ENCODE data around the gene RELN. TPM values are rescaled to one million over a fixed set of nuclear protein-coding genes. Genes with fewer than 3 reads are reported as not detected.

Gene RELN
- total and polyA plus RNA-seq, 2 donors from 2014 or later: 0.95 to 5.4 TPM

DNA sequence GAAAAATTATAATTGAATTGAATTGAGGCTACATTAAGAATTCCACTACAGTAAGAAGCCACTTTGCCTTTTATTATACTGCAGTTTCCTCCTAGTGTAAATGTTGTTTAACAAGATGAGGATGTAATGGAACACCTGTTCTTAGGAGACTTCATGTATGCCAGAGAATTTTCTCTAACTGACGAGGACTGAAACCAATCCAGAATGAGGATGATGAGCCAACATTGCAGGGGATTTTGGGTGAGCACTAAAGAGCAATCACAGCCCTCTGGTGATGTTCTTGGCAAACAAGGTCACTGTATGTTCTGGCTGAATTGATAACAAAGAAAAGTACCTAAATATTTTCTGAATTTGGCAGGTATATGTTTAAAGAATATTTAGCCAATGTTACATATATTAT, 60.9 kb downstream of the RELN start:
- H3K27me3 ChIP-seq (ENCODE audit: control insufficient read depth, insufficient read depth, low read length): no peaks in the 10 kb centered on the region
- no peak for DNase-seq
- H3K36me3 ChIP-seq (ENCODE audit: control insufficient read depth in 2 of 3, insufficient read depth in 3 of 3, low read length in 3 of 3): no peaks in the 10 kb centered on the region
- FAIRE-seq: no peak
- H3K9ac ChIP-seq (ENCODE audit: low read length in 3 of 3): no peak overlapping the region
- intact Hi-C loops (cut with DNase I): no loop called here
- no peak overlapping the region for H3K4me3 ChIP-seq (ENCODE audit: low read length in 3 of 3)
- TF ChIP-seq, protein P1, sequence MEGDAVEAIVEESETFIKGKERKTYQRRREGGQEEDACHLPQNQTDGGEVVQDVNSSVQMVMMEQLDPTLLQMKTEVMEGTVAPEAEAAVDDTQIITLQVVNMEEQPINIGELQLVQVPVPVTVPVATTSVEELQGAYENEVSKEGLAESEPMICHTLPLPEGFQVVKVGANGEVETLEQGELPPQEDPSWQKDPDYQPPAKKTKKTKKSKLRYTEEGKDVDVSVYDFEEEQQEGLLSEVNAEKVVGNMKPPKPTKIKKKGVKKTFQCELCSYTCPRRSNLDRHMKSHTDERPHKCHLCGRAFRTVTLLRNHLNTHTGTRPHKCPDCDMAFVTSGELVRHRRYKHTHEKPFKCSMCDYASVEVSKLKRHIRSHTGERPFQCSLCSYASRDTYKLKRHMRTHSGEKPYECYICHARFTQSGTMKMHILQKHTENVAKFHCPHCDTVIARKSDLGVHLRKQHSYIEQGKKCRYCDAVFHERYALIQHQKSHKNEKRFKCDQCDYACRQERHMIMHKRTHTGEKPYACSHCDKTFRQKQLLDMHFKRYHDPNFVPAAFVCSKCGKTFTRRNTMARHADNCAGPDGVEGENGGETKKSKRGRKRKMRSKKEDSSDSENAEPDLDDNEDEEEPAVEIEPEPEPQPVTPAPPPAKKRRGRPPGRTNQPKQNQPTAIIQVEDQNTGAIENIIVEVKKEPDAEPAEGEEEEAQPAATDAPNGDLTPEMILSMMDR (IDR thresholded peaks at IDR 0.05; ENCODE audit: borderline replicate concordance, extremely low read depth, insufficient read depth): no peak
- no peaks in the 10 kb centered on the region for H3K4me1 ChIP-seq (ENCODE audit: control insufficient read depth in 2 of 3, insufficient read depth in 2 of 3, low read depth in 1 of 3, low read length in 3 of 3)
- H3K9me3 ChIP-seq (ENCODE audit: control insufficient read depth in 2 of 3, insufficient read depth in 1 of 3, low read length in 3 of 3): no peaks in the 10 kb centered on the region
- no peak overlapping the region for H3K27ac ChIP-seq (ENCODE audit: low read depth in 2 of 2, low read length in 2 of 2)

DNA sequence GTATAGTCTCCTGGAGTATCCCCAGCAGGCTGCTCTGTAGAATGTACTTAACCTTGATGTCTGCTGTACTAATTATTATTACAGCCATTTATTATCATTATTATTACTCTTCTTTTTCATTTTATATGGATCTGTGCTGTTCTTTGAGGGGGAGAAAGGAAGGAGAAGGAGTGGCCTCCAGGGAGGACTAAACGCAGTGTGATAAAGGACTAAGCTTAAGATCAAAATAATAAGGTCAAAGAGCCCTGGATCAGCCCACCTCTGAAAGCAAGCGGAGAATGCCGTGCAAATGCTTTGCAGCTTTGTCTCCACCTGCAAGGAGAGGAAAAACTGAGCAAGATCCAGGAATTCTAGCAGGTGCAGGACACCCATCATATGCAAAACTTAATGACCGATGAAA, 65.3 kb downstream of the RELN start:
- no peak overlapping the region for H3K27ac ChIP-seq (ENCODE audit: low read depth in 2 of 2, low read length in 2 of 2)
- no peaks in the 10 kb centered on the region for H3K4me1 ChIP-seq (ENCODE audit: control insufficient read depth in 2 of 3, insufficient read depth in 2 of 3, low read depth in 1 of 3, low read length in 3 of 3)
- TF ChIP-seq, protein P1 (IDR thresholded peaks at IDR 0.05; ENCODE audit: borderline replicate concordance, extremely low read depth, insufficient read depth): no peak
- no peak for FAIRE-seq
- intact Hi-C loops (cut with DNase I): no loop called here
- DNase-seq: no peak
- no peak overlapping the region for H3K4me3 ChIP-seq (ENCODE audit: low read length in 3 of 3)
- H3K27me3 ChIP-seq (ENCODE audit: control insufficient read depth, insufficient read depth, low read length): no peaks in the 10 kb centered on the region
- H3K36me3 ChIP-seq (ENCODE audit: control insufficient read depth in 2 of 3, insufficient read depth in 3 of 3, low read length in 3 of 3): no peaks in the 10 kb centered on the region
- no peaks in the 10 kb centered on the region for H3K9me3 ChIP-seq (ENCODE audit: control insufficient read depth in 2 of 3, insufficient read depth in 1 of 3, low read length in 3 of 3)
- no peak overlapping the region for H3K9ac ChIP-seq (ENCODE audit: low read length in 3 of 3)

DNA sequence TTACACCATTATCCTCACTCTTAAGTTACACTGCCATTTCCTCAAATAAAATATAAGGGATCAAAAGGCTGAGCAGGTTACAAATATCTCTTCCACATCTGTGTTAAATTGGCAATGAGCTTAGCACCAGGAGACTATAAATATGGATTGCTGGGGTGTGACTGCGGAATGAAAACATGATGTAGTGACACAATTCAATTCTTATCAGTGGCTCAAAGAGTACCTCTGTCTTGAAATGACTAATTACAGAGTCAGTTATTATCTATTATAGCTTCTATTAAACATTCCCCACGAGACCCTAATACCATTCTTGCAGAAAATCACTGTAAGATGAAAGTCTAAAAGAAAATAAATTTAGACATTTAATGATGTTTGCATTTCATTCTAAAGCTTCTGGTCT, 67.1 kb downstream of the RELN start:
- Histone ChIP-seq H3K27ac (ENCODE audit: low read depth in 2 of 2, low read length in 2 of 2) (no peak overlapping the region), H3K27me3 (ENCODE audit: control insufficient read depth, insufficient read depth, low read length) (no peaks in the 10 kb centered on the region), H3K4me1 (ENCODE audit: control insufficient read depth in 2 of 3, insufficient read depth in 2 of 3, low read depth in 1 of 3, low read length in 3 of 3) (no peaks in the 10 kb centered on the region), H3K4me3 (ENCODE audit: low read length in 3 of 3) (no peak overlapping the region), H3K9ac (ENCODE audit: low read length in 3 of 3) (no peak overlapping the region), H3K36me3 (ENCODE audit: control insufficient read depth in 2 of 3, insufficient read depth in 3 of 3, low read length in 3 of 3) (no peaks in the 10 kb centered on the region), H3K9me3 (ENCODE audit: control insufficient read depth in 2 of 3, insufficient read depth in 1 of 3, low read length in 3 of 3) (no peaks in the 10 kb centered on the region)
- intact Hi-C loops (cut with DNase I): no loop called here
- DNase-seq (no peak), FAIRE-seq (no peak)
- TF ChIP-seq, protein P1 (IDR thresholded peaks at IDR 0.05; ENCODE audit: borderline replicate concordance, extremely low read depth, insufficient read depth): no peak

DNA sequence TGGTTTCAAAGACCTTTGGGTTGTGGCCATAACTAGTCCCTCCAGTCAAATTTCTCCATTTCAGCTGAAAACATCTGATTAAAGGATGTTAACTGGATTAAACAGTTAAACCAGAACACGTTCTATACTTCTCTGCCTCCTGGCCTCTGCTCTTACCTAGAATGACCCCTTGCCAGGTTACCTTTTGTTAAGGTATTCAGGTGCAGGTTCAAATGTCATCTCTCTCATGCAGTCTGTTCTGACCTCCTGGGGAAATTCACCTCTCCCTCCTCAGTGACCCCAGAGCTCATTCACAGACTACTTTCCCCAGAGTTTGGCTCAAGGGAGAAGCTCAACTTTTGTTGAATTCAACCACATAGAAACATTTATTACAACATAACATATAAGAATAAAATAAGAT, 67.8 kb downstream of the RELN start:
- H3K4me1 ChIP-seq (ENCODE audit: control insufficient read depth in 2 of 3, insufficient read depth in 2 of 3, low read depth in 1 of 3, low read length in 3 of 3): no peaks in the 10 kb centered on the region
- no peak for FAIRE-seq
- TF ChIP-seq, protein P1 (IDR thresholded peaks at IDR 0.05; ENCODE audit: borderline replicate concordance, extremely low read depth, insufficient read depth): no peak
- H3K36me3 ChIP-seq (ENCODE audit: control insufficient read depth in 2 of 3, insufficient read depth in 3 of 3, low read length in 3 of 3): no peaks in the 10 kb centered on the region
- no peak overlapping the region for H3K4me3 ChIP-seq (ENCODE audit: low read length in 3 of 3)
- H3K9me3 ChIP-seq (ENCODE audit: control insufficient read depth in 2 of 3, insufficient read depth in 1 of 3, low read length in 3 of 3): no peaks in the 10 kb centered on the region
- DNase-seq: no peak
- H3K27me3 ChIP-seq (ENCODE audit: control insufficient read depth, insufficient read depth, low read length): no peaks in the 10 kb centered on the region
- H3K27ac ChIP-seq (ENCODE audit: low read depth in 2 of 2, low read length in 2 of 2): no peak overlapping the region
- H3K9ac ChIP-seq (ENCODE audit: low read length in 3 of 3): no peak overlapping the region
- intact Hi-C loops (cut with DNase I): no loop called here
